Peyer's patch (tissue), 4 donors: ENCODE data around the gene GID8.

Source experiments
- POLR2A ChIP-seq, 2 donors: fragments of 450-650 bp; IDR thresholded peaks; one replicate each; pipeline ENCODE4 v1.5.1; 2017; ENCODE audit warnings: antibody characterized with exemption in 2 of 2, mild to moderate bottlenecking in 2 of 2, moderate library complexity in 2 of 2
- TF ChIP-seq, protein P1 (sequence below), 6 experiments: fragments of 450-650 bp in 4 of 6; fragments of 200-600 bp in 2 of 6; sonication (generic) in 1 of 6; IDR thresholded peaks; one replicate each; pipeline ENCODE4 v1.5.1; 2017 to 2019; ENCODE audit warnings: antibody characterized with exemption in 6 of 6, mild to moderate bottlenecking in 3 of 6, moderate library complexity in 1 of 6

DNA sequence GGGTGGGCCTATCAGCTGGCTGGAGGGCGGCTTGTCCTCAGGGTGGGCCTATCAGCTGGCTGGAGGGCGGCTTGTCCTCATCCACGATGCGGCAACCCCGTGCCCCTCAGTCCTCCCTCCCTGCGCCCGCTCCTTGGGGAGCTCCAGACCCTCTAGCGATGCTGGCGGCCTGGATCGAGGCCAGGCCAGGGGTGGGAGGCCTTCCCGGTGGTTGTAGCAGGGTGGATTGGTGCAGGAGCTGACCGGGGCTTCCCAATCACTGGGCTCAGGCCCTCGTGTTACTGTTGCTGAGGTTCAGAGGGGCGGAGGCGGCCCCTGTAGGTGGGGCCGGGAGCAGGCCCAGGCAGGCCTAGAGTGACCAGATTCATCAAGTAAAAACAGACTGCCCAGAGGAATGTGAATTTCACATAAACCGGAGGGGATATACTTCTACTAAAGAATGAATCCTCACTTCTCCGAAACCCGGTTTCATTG is 23.4 kb downstream of the GID8 start:
- TF ChIP-seq, protein P1, sequence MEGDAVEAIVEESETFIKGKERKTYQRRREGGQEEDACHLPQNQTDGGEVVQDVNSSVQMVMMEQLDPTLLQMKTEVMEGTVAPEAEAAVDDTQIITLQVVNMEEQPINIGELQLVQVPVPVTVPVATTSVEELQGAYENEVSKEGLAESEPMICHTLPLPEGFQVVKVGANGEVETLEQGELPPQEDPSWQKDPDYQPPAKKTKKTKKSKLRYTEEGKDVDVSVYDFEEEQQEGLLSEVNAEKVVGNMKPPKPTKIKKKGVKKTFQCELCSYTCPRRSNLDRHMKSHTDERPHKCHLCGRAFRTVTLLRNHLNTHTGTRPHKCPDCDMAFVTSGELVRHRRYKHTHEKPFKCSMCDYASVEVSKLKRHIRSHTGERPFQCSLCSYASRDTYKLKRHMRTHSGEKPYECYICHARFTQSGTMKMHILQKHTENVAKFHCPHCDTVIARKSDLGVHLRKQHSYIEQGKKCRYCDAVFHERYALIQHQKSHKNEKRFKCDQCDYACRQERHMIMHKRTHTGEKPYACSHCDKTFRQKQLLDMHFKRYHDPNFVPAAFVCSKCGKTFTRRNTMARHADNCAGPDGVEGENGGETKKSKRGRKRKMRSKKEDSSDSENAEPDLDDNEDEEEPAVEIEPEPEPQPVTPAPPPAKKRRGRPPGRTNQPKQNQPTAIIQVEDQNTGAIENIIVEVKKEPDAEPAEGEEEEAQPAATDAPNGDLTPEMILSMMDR (IDR thresholded peaks at IDR 0.05): no peak
- no peak for TF ChIP-seq POLR2A (IDR thresholded peaks at IDR 0.05)
